Stimulated activated naive CD8-positive, alpha-beta T cell treated with anti-CD3 and anti-CD28 coated beads, Interleukin-15, Interleukin-2, amounts not matched to agents 100 U/mL and 50 U/mL, for 24 hours (primary cell): ENCODE results near the gene CD6.

Experiments
- ATAC-seq: fragments of 150-1000 bp; cut with Tn5 transposase; one replicate; pipeline ENCODE4 v1.10.0; 2021
- DNase-seq: peaks from one replicate; pipeline ENCODE4 v3.0.0; 2021

Gene CD6

DNA sequence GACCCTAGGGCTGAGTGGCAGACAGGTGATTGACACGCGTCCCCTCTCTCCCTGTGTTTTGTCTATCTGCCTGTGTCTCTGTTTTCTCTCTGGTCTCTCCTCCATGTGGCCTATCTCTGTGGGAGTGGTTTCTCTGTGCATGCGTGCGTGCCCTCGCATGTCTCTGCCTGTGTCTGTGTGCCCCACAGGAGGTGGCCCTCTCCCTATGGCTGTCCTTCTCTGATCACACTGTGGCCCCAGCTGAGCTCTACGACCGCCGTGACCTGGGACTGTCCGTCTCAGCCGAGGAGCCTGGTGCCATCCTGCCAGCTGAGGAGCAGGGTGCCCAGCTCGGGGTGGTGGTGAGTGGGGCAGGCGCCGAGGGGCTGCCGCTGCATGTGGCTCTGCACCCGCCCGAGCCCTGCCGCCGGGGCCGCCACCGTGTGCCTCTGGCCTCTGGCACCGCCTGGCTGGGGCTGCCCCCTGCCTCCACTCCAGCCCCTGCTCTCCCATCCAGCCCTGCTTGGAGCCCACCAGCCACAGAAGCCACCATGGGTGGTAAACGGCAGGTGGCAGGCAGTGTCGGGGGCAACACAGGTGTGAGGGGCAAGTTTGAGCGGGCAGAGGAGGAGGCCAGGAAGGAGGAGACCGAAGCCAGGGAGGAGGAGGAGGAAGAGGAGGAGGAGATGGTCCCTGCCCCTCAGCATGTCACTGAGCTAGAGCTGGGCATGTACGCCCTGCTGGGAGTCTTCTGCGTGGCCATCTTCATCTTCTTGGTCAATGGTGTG is 35.6 kb upstream of the CD6 start:
- ATAC-seq (no peak), DNase-seq (no peak)

DNA sequence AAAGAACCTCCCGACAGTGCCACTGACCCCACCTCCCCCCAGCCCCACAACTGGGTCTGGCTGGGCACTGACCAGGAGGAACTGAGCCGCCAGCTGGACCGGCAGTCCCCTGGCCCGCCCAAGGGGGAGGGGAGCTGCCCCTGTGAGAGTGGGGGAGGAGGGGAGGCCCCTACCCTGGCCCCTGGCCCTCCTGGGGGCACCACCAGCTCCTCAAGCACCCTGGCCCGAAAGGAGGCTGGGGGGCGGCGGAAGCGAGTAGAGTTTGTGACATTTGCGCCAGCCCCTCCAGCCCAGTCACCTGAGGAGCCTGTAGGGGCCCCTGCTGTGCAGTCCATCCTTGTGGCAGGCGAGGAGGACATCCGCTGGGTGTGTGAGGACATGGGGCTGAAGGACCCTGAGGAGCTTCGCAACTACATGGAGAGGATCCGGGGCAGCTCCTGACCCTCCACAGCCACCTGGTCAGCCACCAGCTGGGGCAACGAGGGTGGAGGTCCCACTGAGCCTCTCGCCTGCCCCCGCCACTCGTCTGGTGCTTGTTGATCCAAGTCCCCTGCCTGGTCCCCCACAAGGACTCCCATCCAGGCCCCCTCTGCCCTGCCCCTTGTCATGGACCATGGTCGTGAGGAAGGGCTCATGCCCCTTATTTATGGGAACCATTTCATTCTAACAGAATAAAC is 34.9 kb upstream of the CD6 start:
- DNase-seq (no peak), ATAC-seq (no peak)

DNA sequence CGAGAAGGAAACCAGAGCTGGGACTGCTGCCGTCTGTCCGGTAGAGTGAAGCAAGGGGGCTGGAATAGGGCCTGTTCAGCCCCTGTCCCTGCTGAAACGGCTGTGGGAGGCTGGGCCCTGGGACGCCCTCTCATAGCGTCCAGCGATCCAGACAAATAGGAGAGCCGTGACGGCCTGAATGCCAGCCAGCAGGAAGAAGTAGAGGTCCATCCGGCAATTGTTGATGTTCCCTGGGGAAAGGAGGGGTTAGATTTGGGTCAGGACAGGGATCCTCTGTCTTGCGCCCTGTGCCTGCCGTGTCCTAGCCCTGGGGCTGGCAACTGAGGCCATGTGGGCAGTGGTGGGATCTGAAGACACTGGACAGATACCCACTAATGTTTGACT is 34.3 kb upstream of the CD6 start:
- DNase-seq (no peak), ATAC-seq (no peak)

DNA sequence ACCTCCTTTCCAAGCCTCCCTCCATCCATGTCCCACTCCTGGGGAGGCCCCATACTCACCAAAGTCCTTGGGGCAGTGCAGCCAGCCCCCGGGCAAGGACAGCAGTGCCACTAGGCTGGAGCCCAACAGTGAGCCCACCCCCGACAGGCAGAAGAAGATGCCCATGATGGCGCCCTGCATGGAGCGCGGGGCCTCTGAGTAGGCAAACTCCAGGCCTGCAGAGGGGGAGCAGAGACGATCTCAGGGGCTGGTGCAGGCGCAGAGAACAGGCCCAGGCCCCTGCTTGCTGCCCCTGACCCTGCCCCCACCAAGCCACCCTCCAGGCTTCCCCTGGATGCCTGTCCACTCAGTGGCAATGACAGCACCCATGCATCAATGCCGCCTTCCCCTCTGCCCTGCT is 33.7 kb upstream of the CD6 start:
- ATAC-seq = no peak
- no peak for DNase-seq

DNA sequence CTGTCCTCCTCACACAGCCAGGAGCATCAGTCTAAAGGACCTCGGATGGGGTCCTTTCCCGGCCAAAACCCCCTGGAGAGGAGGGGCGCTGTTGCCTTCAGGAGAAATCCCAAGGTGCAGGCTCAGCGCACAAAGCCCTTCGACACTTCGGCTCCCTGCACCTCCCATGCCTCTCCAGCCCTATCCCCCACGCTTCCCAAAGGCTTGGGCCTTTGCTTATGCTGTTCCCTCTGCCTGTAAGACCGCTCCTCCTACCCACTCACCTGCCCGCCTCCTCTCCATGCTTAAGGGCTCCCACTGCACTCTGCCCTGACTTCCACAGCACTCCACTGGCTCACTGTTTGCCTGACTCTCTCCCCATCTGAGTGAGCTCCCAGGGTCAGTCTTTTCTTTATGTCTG is 33.0 kb upstream of the CD6 start:
- ATAC-seq (no peak), DNase-seq (no peak)

DNA sequence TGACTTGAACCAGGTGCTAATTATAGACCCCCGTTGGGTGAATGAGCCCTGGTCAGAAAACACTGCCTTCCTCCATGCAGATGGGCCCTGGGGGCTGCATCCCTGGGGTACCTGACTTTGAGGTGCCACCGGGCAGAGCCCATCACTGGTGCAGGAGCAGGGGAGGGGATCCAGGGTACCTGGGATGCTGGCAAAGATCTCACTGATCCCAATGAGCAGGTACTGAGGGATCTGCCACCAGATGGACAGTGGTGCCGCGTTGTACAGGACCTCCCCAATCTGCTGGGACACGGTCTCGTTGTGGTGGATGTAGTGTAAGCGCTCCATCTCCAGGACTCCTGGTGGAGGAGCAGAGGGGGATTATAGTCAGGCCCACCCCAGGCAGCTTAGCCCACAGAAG is 32.2 kb upstream of the CD6 start:
- no peak for ATAC-seq
- DNase-seq = no peak

DNA sequence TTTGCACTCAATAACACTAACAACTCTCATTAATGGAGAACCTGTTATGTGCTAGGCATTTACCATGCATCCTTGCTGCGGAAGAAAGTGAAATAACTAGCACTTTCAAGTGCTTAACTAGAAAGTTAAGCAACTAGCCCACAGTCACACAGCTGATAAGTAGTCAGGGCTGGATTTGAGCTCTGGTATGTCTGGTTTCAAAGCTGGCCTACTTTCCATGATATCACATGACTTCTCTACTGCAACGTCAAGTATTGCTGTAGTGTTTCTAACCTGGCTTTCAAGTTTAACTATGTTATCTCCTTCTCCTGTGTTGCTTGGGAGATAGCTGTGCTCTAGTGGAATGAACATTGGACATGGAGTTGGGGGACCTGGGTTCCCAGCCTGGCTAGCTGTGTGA is 31.6 kb upstream of the CD6 start:
- DNase-seq = no peak
- no peak for ATAC-seq

DNA sequence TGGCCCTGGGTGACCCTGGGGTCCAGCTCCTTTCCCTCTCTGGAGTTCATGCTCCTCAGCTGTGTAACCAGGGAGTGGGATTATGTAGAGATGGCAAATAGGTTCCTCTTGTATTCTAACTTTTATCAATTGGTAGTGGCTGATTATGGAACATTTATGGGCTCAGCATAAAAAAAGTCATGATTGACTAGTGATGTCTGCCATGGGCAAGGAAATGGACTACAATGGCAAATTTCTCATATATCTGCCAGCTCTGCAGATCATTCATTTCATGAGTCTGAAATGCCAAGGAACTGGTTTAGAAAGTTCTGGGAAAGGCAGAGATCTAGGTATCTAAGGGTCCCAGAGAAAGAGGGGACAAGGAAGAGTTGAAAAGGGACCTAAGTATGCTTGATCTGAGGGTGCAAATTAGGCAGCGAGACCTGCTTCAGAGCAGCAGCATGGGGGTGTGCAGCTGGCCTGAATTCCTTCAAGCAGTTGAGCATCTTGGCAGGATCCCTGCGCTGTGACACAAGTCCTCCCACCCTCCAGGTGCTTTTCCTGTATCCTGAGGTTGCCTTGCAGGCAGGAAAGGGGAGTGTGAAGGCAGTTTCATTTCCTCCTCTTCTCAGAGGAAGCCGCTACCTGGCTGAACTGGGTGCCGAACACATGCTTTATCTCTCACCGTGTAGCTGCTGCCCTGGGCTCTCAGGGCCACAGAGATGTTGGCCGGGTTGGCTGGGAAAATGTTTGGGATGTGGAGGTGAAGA is 29.9 kb upstream of the CD6 start:
- ATAC-seq (no peak), DNase-seq (no peak)

DNA sequence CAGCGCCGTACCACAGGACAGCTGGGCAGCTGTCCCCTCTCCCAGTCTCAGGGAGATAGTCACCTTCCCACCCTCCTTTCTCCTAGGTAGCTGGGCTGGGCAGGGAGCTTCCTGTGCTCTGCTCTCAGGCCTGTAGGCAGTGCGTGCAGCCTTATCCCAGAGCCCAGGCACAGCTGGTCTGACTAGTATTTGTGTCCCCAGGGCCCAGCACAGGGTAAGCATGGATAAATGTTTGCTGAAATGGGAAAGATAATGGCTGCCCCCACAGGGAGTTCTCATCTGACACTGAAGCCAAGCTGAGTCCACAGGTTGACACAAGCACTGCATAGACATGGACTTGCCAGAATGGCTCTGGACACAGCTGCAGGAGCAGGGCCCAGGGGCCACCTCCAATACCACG is 29.3 kb upstream of the CD6 start:
- ATAC-seq (no peak), DNase-seq (no peak)

DNA sequence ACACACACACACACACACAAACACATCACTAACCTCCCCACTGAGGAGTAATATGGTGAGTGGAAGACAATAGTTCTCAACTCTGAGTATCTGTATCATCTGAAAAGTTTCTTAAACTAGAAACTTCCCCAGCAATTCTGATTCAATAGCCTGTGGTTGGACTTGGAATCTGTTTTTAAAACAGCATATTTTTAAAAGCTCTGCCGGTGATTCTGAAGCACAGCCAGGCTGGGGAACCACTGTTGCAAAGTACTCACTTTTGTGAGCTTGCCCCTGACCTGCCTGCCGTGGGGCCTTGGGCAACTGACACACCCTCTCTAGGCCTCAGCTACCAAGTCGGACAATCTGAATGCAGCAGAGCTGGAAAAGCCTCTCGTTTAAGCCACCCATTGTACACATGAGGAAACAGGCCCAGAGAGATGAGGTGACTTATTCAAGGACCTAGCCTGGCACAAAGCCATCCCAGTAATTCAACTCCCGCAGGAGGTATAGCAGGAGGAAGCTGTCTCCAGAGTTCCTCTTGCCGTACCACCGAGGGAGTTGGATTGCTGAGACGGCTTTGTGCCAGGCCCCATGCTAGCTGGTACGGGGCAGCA is 28.4 kb upstream of the CD6 start:
- no peak for ATAC-seq
- no peak for DNase-seq

DNA sequence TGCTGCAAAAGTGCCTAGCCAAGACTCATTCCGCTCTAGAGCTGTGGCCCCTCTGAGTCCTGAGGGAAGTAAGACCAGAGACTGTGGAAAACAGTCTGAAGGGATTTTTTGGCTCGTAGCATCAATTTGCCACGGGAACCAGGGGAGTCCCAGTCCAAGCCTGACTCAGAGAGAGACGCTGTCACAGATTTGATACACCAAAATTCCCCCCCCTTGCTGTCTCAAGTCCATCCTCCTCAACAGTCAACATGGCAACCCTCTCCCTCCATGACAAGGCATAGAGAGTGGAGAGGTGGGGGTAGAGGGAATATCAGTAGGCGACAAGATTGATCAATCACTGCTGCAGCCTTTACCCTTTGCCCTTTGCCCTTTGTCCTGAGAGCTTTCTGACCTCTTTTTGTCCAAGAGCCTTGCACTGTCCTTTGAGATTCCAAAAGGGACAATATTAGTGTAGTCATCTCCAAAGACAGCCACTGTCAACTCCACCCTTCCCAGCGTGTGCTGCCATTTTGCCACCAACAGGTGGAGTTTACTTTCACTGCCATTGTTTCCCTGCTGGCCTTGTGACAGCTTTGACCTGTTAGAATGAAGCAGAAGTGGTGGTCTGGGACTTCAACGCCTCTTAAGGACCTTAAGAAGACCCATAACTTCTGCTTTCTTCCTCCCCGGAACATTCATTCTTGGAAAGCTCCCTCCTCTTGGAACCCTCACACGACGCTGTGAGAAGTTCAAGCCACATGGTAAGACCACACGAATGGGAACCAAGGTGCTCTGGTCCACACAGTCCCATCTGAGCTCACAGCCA is 26.8 kb upstream of the CD6 start:
- ATAC-seq (no peak), DNase-seq (no peak)

DNA sequence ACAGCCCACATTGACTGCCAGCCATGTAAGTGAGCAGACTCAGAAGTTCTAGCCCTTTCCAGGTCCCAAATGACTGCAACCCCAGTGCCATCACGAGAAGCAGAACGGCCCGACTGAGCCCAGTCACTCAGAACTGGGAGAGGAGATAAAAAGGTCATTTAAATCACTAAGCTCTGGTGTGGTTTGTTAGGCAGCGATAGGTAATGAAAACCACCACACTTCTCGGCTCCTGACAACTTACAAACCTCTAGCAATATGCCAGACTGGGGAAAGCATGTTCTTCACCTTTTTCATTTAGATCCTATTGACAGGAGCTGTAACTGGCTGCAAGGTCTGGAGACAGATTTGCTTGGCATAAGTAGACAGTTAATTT is 26.2 kb upstream of the CD6 start:
- no peak for DNase-seq
- ATAC-seq = no peak

DNA sequence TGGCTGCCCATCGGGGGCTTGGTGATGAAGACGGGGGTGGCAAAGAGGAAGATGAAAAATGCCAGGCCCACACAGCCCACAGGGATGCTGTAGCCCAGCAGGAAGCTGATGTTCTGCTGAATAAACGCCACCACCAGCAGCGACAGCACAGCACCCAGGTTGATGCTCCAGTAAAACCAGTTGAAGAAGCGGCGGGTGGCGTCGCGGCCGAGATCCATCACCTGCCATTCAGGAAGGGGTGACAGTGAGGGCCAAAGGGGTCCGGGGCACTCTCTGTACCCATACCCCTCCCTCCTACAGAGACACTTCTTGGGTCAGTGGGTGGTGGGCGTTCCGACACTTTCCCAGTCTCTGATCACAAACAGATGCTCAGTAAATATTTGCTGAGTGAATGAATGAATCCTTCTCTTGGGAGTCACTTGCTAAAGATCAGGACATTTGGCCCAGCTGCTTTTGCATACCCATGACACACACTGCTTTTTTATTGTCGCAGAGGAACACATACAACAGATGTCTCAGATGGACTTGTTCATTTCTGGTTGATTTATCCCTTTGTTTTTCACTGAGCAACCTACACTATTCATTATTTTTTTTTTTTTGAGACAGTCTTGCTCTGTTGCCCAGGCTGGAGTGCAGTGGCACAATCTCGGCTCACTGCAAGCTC is 24.7 kb upstream of the CD6 start:
- ATAC-seq (no peak), DNase-seq (no peak)

DNA sequence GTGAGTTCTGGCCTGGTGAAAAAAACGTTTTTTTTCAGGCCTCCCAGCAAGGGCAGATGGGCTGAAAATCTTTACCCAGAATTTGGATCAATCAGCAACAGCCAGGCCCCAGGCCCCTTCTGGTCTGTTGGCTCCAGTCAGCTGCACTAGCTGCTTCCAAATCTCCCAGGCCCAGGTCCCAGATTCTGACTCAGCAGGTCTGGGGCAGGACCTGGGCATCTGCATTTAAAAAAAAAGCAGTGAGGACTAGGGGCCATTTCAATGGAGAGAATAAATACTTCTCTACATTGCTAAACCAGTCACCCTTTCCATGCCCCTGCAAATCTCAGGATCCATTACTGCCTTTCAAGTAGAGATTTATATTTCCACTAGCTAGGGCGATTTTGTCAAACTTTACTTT is 23.8 kb upstream of the CD6 start:
- DNase-seq (no peak), ATAC-seq (no peak)

DNA sequence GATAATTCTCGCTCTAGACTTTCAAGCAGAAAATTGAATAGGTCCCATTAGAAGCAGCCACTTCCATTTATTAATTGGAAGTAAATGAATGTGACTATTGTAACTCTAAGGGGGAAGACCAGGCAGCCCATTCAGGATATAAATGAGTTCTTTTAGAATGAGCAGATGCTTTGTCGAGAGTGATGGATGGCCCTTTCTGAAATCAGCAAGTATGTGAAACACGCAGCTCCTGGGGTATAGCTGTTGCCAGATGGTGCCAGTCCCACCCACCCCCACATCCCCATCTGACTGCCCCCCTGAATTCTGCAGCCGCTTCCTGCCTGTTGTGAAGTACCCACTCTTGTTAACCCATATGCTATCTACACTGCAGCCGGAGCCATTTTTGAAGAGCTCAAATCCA is 23.2 kb upstream of the CD6 start:
- DNase-seq = no peak
- ATAC-seq = no peak

DNA sequence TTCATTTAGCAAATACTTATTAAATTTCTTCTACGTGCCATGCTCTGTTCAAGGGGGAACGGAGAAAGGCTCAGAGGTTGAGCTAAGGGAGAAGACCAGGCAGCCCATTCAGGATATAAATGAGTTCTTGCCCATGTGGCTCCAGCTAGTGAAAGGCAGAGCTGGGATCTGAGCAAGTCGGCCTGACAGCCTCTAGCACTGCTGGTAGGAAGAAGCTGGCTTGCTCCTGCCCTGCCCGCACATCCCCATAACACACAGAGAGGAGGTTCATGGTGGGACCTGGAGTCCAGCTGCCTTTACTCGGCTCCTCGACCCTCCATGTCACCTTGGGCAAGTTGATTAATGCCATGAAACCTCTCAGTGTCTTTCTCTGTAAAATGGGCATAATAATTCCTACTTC is 21.5 kb upstream of the CD6 start:
- DNase-seq (no peak), ATAC-seq (no peak)

DNA sequence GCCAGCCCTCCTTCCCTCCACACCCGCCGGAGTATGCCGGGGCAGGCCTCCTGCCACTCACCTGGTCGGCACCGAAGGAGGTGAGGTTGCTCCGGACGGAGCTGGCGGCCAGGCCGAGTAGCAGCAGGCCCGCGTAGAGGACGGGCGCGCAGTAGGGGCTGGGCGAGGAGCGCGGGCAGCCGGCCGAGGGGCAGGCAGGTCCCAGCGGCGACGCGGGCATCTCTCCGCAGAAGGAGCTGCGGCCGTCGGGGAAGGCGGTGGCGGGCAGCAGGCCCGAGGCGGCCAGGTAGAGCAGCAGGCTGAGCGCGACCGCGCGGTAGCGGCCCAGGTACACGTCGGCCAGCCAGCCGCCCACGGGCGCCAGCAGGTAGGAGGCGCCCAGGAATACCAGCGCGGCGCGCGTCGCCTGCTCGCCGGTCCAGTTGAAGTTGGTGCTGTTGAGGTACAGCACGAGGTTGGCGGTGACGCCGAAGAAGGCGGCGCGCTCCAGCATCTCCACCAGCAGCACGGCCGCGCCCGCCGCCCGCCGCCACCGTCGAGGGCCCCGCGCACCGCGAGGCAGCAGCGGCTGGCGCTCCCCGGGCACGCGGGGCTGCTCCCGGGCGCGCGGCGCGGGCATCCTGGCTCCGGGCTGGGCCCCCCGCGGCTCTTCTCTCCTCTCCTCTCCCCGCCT is 20.4 kb upstream of the CD6 start:
- DNase-seq = peak; percentile 46

DNA sequence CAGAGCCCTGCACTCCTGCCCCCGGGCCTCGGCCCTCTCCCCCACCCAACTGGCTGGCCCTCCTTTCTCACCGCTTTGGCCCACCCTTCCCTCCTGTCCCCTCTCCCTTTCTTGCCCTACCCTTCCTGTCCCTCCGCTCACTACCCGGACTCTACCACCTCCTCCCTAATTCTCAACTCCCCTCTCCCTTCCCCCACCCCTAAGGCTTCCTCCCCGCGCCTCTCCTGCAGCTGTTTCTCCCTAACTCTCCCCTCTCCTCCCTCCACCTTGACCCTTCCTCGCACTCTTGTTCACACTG is 19.9 kb upstream of the CD6 start:
- DNase-seq = no peak
- no peak for ATAC-seq

More for the DNA sequence above, 20.4 kb upstream of the CD6 start:
- ATAC-seq = peak; percentile 31

DNA sequence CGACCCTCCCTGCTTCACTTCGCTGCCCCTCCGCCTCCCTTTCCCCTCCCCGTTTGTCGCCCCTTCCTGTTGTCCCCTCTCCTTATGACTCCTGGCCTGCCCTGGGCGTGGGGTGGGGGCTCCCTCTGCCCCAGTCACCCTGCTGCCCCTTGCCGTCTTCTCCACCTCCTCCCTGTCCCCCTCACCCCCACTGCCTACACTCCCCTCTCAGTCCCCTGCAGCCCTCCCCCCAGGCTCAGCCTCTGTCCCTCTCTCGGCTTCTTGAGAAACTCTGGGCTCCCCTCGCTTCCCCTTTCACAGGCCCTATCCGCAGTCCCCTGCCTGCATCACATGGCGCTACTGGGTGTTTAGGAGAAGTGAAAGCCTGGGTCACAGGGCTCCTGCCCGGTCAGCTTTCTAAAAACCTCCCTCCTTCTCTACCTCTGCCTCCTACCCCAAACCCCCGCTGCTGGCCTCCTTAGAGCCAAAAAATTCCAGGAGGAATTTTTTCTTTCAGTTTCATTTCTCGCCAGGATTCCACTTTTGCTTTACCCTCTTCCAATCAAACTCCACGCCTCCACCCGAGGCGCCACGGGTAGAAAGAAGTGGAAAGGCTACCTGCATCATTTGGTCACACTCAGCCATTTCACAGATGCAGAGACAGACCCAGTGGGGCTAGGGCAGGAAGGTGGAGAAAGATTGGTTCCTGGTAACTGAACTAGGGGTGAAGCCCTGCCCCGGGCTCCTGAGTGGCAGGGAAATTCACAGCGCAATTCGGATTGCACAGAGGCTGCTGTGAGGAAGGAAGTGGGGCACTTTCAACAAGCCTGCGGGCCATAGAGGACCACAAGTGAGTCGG is 19.4 kb upstream of the CD6 start, which contains the start of gene SLC15A3:
Gene SLC15A3 (minus strand): TSS at position 273 of the 838 bp plus-strand sequence. CDS start 625 bp downstream, outside the sequence.
- ATAC-seq = peak; percentile 52
- DNase-seq = peak; percentile 49

DNA sequence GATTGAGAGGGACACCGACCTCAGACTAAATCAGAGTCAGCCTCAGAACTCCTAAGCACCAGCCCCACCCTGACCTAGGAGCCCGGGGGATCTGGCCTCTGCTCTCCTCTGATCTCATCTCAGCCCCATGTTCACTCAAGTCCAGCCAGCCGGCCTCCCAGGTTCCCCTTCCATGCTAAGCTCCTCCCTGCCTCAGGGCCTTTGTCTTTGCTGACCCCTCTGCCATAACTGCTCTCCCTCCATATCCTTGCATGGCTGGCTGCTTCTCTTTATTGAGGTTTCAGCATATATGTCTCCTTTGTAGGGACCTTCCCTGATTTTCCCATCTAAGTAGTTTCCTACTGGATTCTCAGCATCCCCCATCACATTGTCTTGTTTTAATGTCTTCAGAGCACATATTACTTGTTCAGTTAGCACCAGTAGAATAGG is 18.7 kb upstream of the CD6 start:
- DNase-seq (no peak), ATAC-seq (no peak)
